GM21515 (cell line): Measurements from ENCODE around the gene CNP.

ENCODE experiments used
- ATAC-seq: cut with Tn5 transposase; IDR thresholded peaks from one replicate; pipeline ENCODE4 v1.9.1; 2021; ENCODE audit not compliant: unreplicated experiment

The CNP gene

GRCh38 chr17:42026857-42027589 is 60.4 kb downstream of the CNP start:
- no peak for ATAC-seq
